H1 (cell line): ENCODE measurements around the gene PRRT4. TPM values are rescaled to one million over a fixed set of nuclear protein-coding genes. Genes with fewer than 3 reads are reported as not detected.

ENCODE experiments used
- CTCF ChIA-PET: fragments of 300-600 bp; sonication (Branson Sonifier 250); formaldehyde crosslinking; loops from one replicate; lab custom pipeline; 2021; ENCODE audit not compliant: partially characterized antibody; lab: Charles Lee
- POLR2A ChIA-PET: fragments of 300-600 bp; sonication (Branson Sonifier 250); formaldehyde crosslinking; loops from one replicate; lab custom pipeline; 2021; ENCODE audit warnings: inconsistent platforms; ENCODE audit not compliant: partially characterized antibody; lab: Charles Lee
- DNase-seq, 2 experiments: peaks; one replicate each; pipeline versions ENCODE4 v3.0.0 to v3.0.0-alpha.2; 2010 to 2022; ENCODE audit warnings: low spot score in 2 of 2, low read depth in 1 of 2, mixed read lengths in 1 of 2
- FAIRE-seq: peaks from 2 replicates; lab custom pipeline; 2011; peaks lifted over from hg19 to GRCh38; lab: Jason Lieb, UNC
- H2AFZ ChIP-seq: 2 replicates; pipeline ENCODE4 v1.8.1; 2012; ENCODE audit warnings: low read length, inconsistent platforms
- H2AK5ac ChIP-seq: 2 replicates; pipeline ENCODE4 v1.6.1; 2013; ENCODE audit warnings: low read depth, low read length
- H2BK120ac ChIP-seq: replicated peaks from 2 replicates; pipeline ENCODE3; 2013; ENCODE audit warnings: low read depth, low read length, inconsistent platforms
- H2BK12ac ChIP-seq: 2 replicates; pipeline ENCODE4 v1.6.1; 2013; ENCODE audit warnings: low read depth, low read length
- H2BK15ac ChIP-seq: 2 replicates; pipeline ENCODE4 v1.6.1; 2013; ENCODE audit warnings: low read length
- H2BK20ac ChIP-seq: 2 replicates; pipeline ENCODE4 v1.6.1; 2013; ENCODE audit warnings: low read length
- H2BK5ac ChIP-seq: 2 replicates; pipeline ENCODE4 v1.6.1; 2013; ENCODE audit warnings: low read depth, low read length
- H3K14ac ChIP-seq: 2 replicates; pipeline ENCODE4 v1.6.1; 2013; ENCODE audit warnings: inconsistent platforms; ENCODE audit not compliant: insufficient read length
- H3K18ac ChIP-seq: 2 replicates; pipeline ENCODE4 v1.6.1; 2013; ENCODE audit warnings: low read length; ENCODE audit errors: extremely low read depth
- H3K23ac ChIP-seq: 2 replicates; pipeline ENCODE4 v1.6.1; 2013; ENCODE audit warnings: inconsistent platforms; ENCODE audit not compliant: insufficient read length
- H3K23me2 ChIP-seq: 2 replicates; pipeline ENCODE4 v1.6.1; 2013; ENCODE audit warnings: low read depth, low read length
- H3K27ac ChIP-seq: 2 replicates; pipeline ENCODE4 v1.6.1; 2011; ENCODE audit warnings: low read depth, low read length, inconsistent platforms
- H3K27me3 ChIP-seq, 4 experiments: replicated peaks in 1 of 4; 1 replicate in 1 of 4; 2 replicates in 3 of 4; pipeline versions ENCODE4 v1.6.1 to v1.8.1; 2011 to 2013; ENCODE audit warnings: low read length in 3 of 4, mild to moderate bottlenecking in 3 of 4, inconsistent platforms in 2 of 4, mixed read lengths in 2 of 4, moderate library complexity in 1 of 4; ENCODE audit not compliant: control insufficient read depth in 3 of 4, insufficient read depth in 3 of 4; ENCODE audit errors: extremely low read depth in 1 of 4
- H3K36me3 ChIP-seq, 4 experiments: 2 replicates each; pipeline versions ENCODE4 v1.6.1 to v1.8.1; 2011 to 2013; ENCODE audit warnings: mild to moderate bottlenecking in 4 of 4, low read length in 3 of 4, moderate library complexity in 2 of 4, control low read depth in 1 of 4, inconsistent platforms in 1 of 4; ENCODE audit not compliant: insufficient read depth in 4 of 4, control insufficient read depth in 2 of 4
- H3K4ac ChIP-seq: replicated peaks from 2 replicates; pipeline ENCODE3; 2013; ENCODE audit warnings: low read length, low read depth, mixed read lengths, inconsistent platforms; ENCODE audit not compliant: insufficient read length
- H3K4me1 ChIP-seq, 4 experiments: replicated peaks in 1 of 4; 1 replicate in 1 of 4; 2 replicates in 3 of 4; pipeline versions ENCODE4 v1.6.1 to v1.8.1; 2011 to 2013; ENCODE audit warnings: low read length in 3 of 4, inconsistent platforms in 2 of 4, mixed read lengths in 1 of 4; ENCODE audit not compliant: insufficient read depth in 4 of 4, control insufficient read depth in 3 of 4
- H3K4me2 ChIP-seq, 2 experiments: 2 replicates each; pipeline versions ENCODE4 v1.6.1 to v1.8.1; 2011 to 2013; ENCODE audit warnings: low read depth in 2 of 2, low read length in 2 of 2, control low read depth in 1 of 2, inconsistent platforms in 1 of 2, mild to moderate bottlenecking in 1 of 2; ENCODE audit not compliant: insufficient read depth in 1 of 2
- H3K4me3 ChIP-seq, 4 experiments: fragments of 200-600, 300-600 bp in 1 of 4; sonication (generic), shearing (Covaris generic), sonication (Bioruptor Twin) in 1 of 4; 2 replicates each; pipeline versions ENCODE4 v1.5.1 to v1.8.1; 2011 to 2016; ENCODE audit warnings: low read length in 4 of 4, low read depth in 3 of 4, control low read depth in 2 of 4, inconsistent platforms in 2 of 4, mild to moderate bottlenecking in 2 of 4, mixed read lengths in 1 of 4, moderate library complexity in 1 of 4; ENCODE audit not compliant: insufficient read depth in 2 of 4; ENCODE audit errors: extremely low read depth in 1 of 4
- H3K56ac ChIP-seq: replicated peaks from 2 replicates; pipeline ENCODE3; 2013; ENCODE audit warnings: low read depth, mild to moderate bottlenecking, mixed read lengths, low read length, inconsistent platforms; ENCODE audit not compliant: insufficient read length
- H3K79me1 ChIP-seq: 2 replicates; pipeline ENCODE4 v1.6.1; 2013; ENCODE audit warnings: low read depth, low read length, control low read depth
- H3K79me2 ChIP-seq, 2 experiments: 2 replicates each; pipeline versions ENCODE4 v1.6.1 to v1.8.1; 2012 to 2013; ENCODE audit warnings: low read length in 2 of 2, mild to moderate bottlenecking in 2 of 2, inconsistent platforms in 1 of 2; ENCODE audit not compliant: insufficient read depth in 2 of 2, control insufficient read depth in 1 of 2
- H3K9ac ChIP-seq, 4 experiments: replicated peaks in 1 of 4; 1 replicate in 1 of 4; 2 replicates in 3 of 4; pipeline versions ENCODE4 v1.6.1 to v1.8.1; 2011 to 2013; ENCODE audit warnings: low read depth in 3 of 4, low read length in 3 of 4, control low read depth in 2 of 4, mild to moderate bottlenecking in 2 of 4, moderate library complexity in 2 of 4, inconsistent platforms in 1 of 4; ENCODE audit errors: extremely low read depth in 1 of 4
- H3K9me3 ChIP-seq, 2 experiments: 2 replicates each; pipeline versions ENCODE4 v1.6.1 to v1.8.1; 2012 to 2013; ENCODE audit warnings: mild to moderate bottlenecking in 2 of 2, moderate library complexity in 2 of 2, control low read depth in 1 of 2, inconsistent platforms in 1 of 2, low read depth in 1 of 2, low read length in 1 of 2, mixed read lengths in 1 of 2; ENCODE audit not compliant: insufficient read depth in 2 of 2
- H4K20me1 ChIP-seq, 2 experiments: replicated peaks in 1 of 2; 2 replicates each; pipeline versions ENCODE3 to v1.8.1; 2011 to 2013; ENCODE audit warnings: inconsistent platforms in 2 of 2, low read length in 2 of 2, mild to moderate bottlenecking in 1 of 2; ENCODE audit not compliant: insufficient read depth in 2 of 2, control insufficient read depth in 1 of 2
- H4K5ac ChIP-seq: 2 replicates; pipeline ENCODE4 v1.6.1; 2013; ENCODE audit warnings: low read length, low read depth, mixed read lengths, inconsistent platforms; ENCODE audit not compliant: insufficient read length
- H4K8ac ChIP-seq: 2 replicates; pipeline ENCODE4 v1.8.0; 2013; ENCODE audit warnings: mild to moderate bottlenecking, moderate library complexity, low read length, inconsistent platforms; ENCODE audit not compliant: insufficient read depth; ENCODE audit errors: extremely low read depth
- H4K91ac ChIP-seq: replicated peaks from 2 replicates; pipeline ENCODE3; 2013; ENCODE audit warnings: low read length, mixed read lengths, inconsistent platforms; ENCODE audit not compliant: insufficient read length
- NRF1 ChIP-seq: IDR thresholded peaks from 2 replicates; pipeline ENCODE4 v1.6.1; 2011; ENCODE audit warnings: mild to moderate bottlenecking, low read depth, low read length, improper control_type of control experiment
- RBBP5 ChIP-seq: IDR thresholded peaks from 2 replicates; pipeline ENCODE4 v1.7.1; 2012; ENCODE audit warnings: low read depth, mild to moderate bottlenecking, inconsistent platforms, low read length, moderate library complexity, borderline replicate concordance
- RNF2 ChIP-seq: fragments of 200-900, 300-1000 bp; sonication (generic); IDR thresholded peaks from 2 replicates; pipeline ENCODE4 v1.7.1; 2016; ENCODE audit warnings: borderline replicate concordance, low read depth, mild to moderate bottlenecking, antibody characterized with exemption, low read length; ENCODE audit not compliant: poor library complexity, severe bottlenecking; ENCODE audit errors: missing control alignments
- RXRA ChIP-seq: IDR thresholded peaks from 2 replicates; pipeline ENCODE4 v1.6.1; 2011; ENCODE audit warnings: low read depth, mild to moderate bottlenecking, low read length, moderate library complexity; ENCODE audit not compliant: insufficient read depth
- SP4 ChIP-seq: IDR thresholded peaks from 2 replicates; pipeline ENCODE4 v1.6.1; 2012; ENCODE audit warnings: low read length, inconsistent platforms
- WGBS, 2 experiments: shearing (Covaris generic) in 1 of 2; methylation state at CpG; one replicate each; pipeline versions ENCODE4 v1.1.6 to v1.1.7; 2013 to 2015; ENCODE audit warnings: low lambda C conversion rate in 2 of 2, mixed read lengths in 2 of 2, inconsistent platforms in 1 of 2, low coverage in 1 of 2, missing lambda C conversion rate in 1 of 2; ENCODE audit not compliant: insufficient replicate concordance in 2 of 2, insufficient coverage in 1 of 2, insufficient read length in 1 of 2; ENCODE audit errors: extremely low coverage in 1 of 2, missing lambda C conversion rate in 1 of 2; 5-methylcytosine and 5-hydroxymethylcytosine counted together
- polyA plus RNA-seq, 7 experiments: library from polyadenylated mRNA; depleted of rRNA in 3 of 7; stranded (reverse) in 5 of 7; unstranded in 2 of 7; fragments of >200 nt in 5 of 7; fragments of 200-250 nt in 2 of 7; gene quantifications; 1 replicate in 5 of 7; 2 replicates in 1 of 7; 4 replicates in 1 of 7; pipeline versions ENCODE4 v1.2.1 to v1.2.3, GENCODE V29; 2011 to 2013; ENCODE audit warnings: missing spikeins in 2 of 7, mixed read lengths in 2 of 7
- total RNA-seq: library from RNA; stranded (reverse); fragmentation: NEBNext Ultra II Directional; extraction: Animal tissue kit (Norgen Biotek cat#: 25700); gene quantifications from 2 replicates; pipeline ENCODE4 v1.2.1, GENCODE V29; 2021

The PRRT4 gene
- total and polyA plus RNA-seq, 2 of the 8 experiments (the other 6 are each of a cell fraction or from before 2014, with no cell fraction given): 0.34 to 1.0 TPM

GRCh38 chr7:128400566-128400965 is 39.1 kb upstream of the PRRT4 start:
- peaks cover 0 to 16% (median 11%) of the 10 kb centered on the region in 4 experiments; a peak in 5 of 7 replicates for H3K27me3 ChIP-seq
- no peak overlapping the region for H2BK5ac ChIP-seq
- H3K79me2 ChIP-seq: no peaks in the 10 kb centered on the region
- WGBS, 2 experiments: 89% methylated on average over 5 of the region's 5 CpGs; no CpG with 5 or more reads in 1 of the 2 experiments
- H3K9me3 ChIP-seq: no peaks in the 10 kb centered on the region
- no peak overlapping the region for H3K14ac ChIP-seq
- no peak overlapping the region for H3K27ac ChIP-seq
- ChIA-PET POLR2A (interaction anchor here (1.2 to 2.4 kb wide), 2 partner anchors 11 to 16 kb away, joined by 4 to 6 read pairs; no protein-coding TSS in a partner anchor), CTCF (interaction anchor here (1.0 to 24.8 kb wide), 7 partner anchors 12 to 60 kb away, joined by 3 to 348 read pairs (median 174); partner anchors contain the start of gene IMPDH1)
- peaks cover 1 to 6% of the 10 kb centered on the region in 2 experiments for H4K20me1 ChIP-seq
- no peak overlapping the region for H2BK20ac ChIP-seq
- H4K91ac ChIP-seq: no peak overlapping the region
- H2AFZ ChIP-seq: no peak overlapping the region
- no peak overlapping the region for H3K23ac ChIP-seq
- H2BK15ac ChIP-seq: no peak overlapping the region
- no peak overlapping the region for H3K18ac ChIP-seq
- no peak for DNase-seq
- H2BK12ac ChIP-seq: no peak overlapping the region
- H2BK120ac ChIP-seq: no peak overlapping the region
- H3K9ac ChIP-seq: no peak overlapping the region
- no peaks in the 10 kb centered on the region for H3K79me1 ChIP-seq
- H2AK5ac ChIP-seq: no peak overlapping the region
- no peak overlapping the region for H3K4ac ChIP-seq
- no peak overlapping the region for H4K5ac ChIP-seq
- no peak for FAIRE-seq
- H3K23me2 ChIP-seq: peaks cover 4% of the 10 kb centered on the region; the same call in 1 of the 2 replicates
- H3K36me3 ChIP-seq: peaks cover 0 to 3% (median 2%) of the 10 kb centered on the region in 4 experiments; a peak in 4 of 8 replicates
- H3K4me1 ChIP-seq: peaks cover 0 to 14% (median 10%) of the 10 kb centered on the region in 4 experiments; a peak in 6 of 7 replicates
- no peak overlapping the region for H4K8ac ChIP-seq
- no peak overlapping the region for H3K4me2 ChIP-seq
- no peak overlapping the region for H3K56ac ChIP-seq
- H3K4me3 ChIP-seq: no peak overlapping the region
- TF ChIP-seq NRF1 (no peak), RBBP5 (no peak), SP4 (no peak), RNF2 (no peak), RXRA (no peak)
